Right renal cortex interstitium (tissue), 3 donors: Measurements from ENCODE around the gene FGD2. TPM values are rescaled to one million over a fixed set of nuclear protein-coding genes. Genes with fewer than 3 reads are reported as not detected.

ENCODE experiments used
- polyA plus RNA-seq, 3 donors: library from polyadenylated mRNA; unstranded; fragments of 120-200 nt; gene quantifications; one replicate each; pipeline ENCODE4 v1.2.1, GENCODE V29; 2013; ENCODE audit not compliant: insufficient read length in 3 of 3

The FGD2 gene
- polyA plus RNA-seq, 3 donors, result 1.3 to 1.5 (median 1.5) TPM

Other genes with a start within 250 kb of the FGD2 start
- gene CPNE5, start 166.2 kb upstream of the FGD2 start, polyA plus RNA-seq, result 10 to 100 TPM; 10.1 to 12.4 (median 11.1) TPM
- 10 to 100 TPM; 53.1 to 58.2 (median 55.5) TPM for gene PPIL1, start 130.9 kb upstream of the FGD2 start, polyA plus RNA-seq
- gene C6orf89, start 119.7 kb upstream of the FGD2 start, polyA plus RNA-seq, result 10 to 100 TPM; 46.9 to 49.8 (median 48.8) TPM
- gene PI16, start 50.9 kb upstream of the FGD2 start, polyA plus RNA-seq, result 1 to 10 TPM; 1.3 to 1.5 (median 1.4) TPM
- gene MTCH1, start 19.5 kb upstream of the FGD2 start, polyA plus RNA-seq, result 100 to 1,000 TPM; 155 to 178 (median 165) TPM
- gene PIM1, start 164.5 kb downstream of the FGD2 start, polyA plus RNA-seq, result 10 to 100 TPM; 21.0 to 24.9 (median 22.9) TPM